GM03348 (cell line): ENCODE data around the gene EFCAB8.
"Not testable (repeated sequence)": the region's sequence is repeated elsewhere in the genome, so short reads cannot be mapped to it uniquely, and the experiment has no call there.

ENCODE experiments used
- DNase-seq: peaks from one replicate; pipeline ENCODE4 v3.0.0; 2012; ENCODE audit warnings: low spot score

Gene EFCAB8

DNA sequence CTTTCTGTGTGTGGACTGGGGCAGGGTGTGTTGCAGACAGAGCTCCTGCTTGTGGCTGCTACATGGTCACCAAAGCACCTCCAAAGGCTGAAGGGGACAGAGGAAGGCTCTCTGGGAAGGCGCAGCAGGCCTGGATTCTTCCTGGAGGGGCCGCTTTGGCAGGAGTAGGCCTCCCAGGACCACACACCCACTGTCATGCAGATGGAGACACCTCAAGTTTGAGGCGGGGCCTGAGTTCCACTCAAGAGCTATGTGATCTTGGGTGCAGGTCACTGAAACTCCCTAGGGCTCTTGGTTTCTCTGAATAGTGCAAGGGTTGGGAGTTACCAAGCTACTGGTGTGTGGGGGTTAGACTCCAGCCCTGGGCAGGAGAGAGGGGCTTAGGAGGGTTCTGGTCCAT lies 27.9 kb downstream of the EFCAB8 start:
- DNase-seq: no peak

GRCh38 chr20:32887492-32887891 lies 28.8 kb downstream of the EFCAB8 start:
- no peak for DNase-seq

GRCh38 chr20:32888636-32889035 lies 29.9 kb downstream of the EFCAB8 start:
- no peak for DNase-seq

GRCh38 chr20:32889281-32889680 lies 30.6 kb downstream of the EFCAB8 start:
- DNase-seq: no peak

- DNase-seq: no peak
Measured at GRCh38 chr20:32891491-32891890, 32.8 kb downstream of the EFCAB8 start.

DNA sequence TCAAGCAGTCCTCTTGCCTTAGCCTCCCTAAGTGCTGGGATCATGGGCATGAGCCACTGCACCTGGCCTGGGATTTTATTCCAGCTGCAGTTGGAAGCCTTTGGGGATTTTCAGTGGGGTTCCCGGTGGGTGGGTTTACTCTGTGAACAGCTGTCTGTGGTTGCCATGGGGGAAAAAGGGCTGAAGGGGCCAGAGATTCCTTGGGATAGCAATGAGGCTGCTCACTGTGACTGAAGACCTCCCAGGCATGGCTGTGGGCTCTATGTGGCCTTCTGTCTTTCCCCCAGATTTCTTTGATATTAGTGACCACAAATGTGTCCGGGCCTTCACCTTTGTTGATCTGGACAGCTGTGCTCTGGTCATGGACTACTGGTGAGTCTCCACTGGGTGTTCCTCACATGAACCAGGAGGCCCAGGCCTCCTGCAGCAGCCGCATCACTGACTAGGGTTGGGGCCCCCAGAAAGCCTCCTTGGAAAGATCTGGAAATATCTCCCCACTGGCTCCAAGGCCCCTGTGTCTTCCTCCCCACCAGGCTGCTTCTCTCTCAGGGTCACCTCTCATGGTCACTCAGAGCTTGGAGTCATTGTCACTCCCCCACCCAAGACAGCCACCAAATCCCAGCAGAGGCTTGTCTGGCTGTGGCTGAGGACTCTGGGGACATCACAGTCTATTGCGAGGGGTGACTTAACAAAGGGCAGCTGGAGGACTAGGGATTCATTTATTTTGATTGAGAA lies 33.4 kb downstream of the EFCAB8 start:
- DNase-seq: no peak

GRCh38 chr20:32893263-32894025 lies 34.7 kb downstream of the EFCAB8 start:
- DNase-seq: no peak

- DNase-seq: peak; percentile 29
Measured at GRCh38 chr20:32894026-32894483, 35.3 kb downstream of the EFCAB8 start.

DNA sequence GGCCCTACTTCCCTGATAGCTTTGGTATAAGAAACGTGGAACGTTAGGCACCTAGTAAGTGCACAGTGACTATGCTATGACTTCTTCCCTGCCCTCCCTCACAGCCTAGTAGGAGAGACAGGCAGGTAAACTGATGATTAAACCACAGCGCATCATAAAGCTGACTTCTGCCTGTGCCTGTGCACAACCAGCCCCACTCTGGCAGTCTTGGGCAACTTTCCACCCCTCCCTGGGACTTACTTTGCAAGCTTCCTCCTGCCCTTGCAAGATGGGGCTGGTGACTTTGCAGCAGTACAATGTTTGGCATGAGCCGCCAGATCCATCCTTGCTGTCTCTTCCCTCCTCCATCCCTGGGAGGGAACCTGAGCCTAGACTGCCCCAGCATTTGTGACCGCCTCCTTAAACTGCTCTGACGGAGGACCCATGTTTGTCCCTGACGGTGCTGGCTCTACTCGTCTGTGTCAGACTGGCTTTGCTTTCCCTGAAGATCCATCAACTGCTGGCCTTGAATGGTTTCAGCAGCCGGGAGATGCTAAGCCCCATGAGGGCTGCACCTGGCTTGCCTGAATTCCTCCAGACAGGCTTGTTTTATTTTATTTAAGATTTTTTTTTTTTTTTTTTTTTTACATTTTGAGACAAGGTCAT lies 36.1 kb downstream of the EFCAB8 start:
- DNase-seq: no peak

GRCh38 chr20:32896521-32897280 lies 38.0 kb downstream of the EFCAB8 start:
- no peak for DNase-seq

- peak; percentile 91 for DNase-seq
Measured at GRCh38 chr20:32898729-32899128, 40.0 kb downstream of the EFCAB8 start.

DNA sequence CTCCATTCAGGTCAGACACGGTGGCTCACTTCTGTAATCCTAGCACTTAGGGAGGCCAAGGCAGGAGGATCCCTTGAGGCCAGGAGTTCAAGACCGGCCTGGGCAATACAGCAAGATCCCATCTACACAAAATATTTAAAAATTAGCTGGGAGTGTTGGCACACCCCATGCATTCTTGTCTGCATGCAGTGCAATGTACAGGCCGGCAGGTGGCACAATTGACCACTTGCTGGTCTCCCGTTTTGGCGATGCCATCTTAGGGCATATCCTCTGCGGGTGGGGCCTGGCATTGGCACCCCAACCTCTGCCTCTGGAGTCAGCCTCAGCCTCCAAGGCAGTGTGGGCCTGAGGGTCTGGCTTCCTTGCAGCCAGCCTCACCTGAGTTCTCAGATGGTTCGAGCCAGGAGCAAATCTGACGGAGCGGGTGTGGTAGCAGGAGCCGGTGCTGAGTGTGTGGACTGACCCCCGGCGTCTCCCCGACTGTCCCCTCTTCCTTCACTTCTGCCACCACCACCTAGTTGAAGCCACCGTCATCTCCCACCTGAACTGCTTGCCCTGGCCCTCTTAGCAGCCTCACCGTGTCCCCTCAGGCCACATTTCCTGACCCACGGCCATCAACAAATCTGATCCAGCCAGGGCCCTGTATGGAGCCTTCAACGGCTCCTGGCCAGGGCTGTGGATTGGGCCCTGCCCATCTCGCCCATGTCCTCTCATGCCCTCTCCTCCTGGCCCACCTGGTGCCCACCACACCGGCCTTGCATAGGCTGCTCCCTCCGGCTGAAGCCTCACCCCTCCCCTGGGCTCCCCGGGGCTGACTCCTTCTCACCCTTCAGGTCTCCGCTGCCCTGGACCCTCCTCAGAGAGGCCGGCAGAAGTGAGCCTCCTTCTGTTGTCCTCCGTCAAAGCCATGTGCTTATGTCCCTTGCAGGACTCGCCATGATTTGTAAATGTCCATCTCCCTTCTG lies 44.0 kb downstream of the EFCAB8 start:
- DNase-seq: peak; percentile 86

DNA sequence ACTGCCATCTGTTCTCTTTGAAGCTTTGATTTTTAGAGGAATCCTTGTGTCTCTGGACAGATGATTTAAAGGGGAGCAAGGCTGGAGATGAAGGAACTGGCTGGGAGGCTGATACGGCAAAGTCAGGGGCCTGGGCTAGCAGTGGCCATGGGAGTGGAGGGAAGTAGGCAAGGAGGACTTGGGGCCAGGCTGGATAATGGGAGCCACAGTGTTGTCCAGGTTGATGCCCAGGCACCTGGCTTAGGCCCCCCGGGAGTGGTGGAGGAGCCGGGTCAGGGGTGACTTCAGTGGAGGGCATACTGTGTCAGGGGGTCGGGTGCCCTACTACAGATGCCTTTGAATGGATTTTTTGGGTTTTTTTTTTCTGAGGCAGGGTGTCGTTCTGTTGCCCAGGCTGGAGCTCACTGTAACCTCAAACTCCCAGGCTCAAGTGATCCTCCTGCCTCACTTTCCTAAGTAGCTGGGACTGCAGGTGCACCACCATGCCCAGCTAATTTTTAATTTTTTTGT lies 45.0 kb downstream of the EFCAB8 start:
- no peak for DNase-seq

- not testable (repeated sequence) for DNase-seq
Measured at GRCh38 chr20:32904678-32905077, 46.0 kb downstream of the EFCAB8 start.

DNA sequence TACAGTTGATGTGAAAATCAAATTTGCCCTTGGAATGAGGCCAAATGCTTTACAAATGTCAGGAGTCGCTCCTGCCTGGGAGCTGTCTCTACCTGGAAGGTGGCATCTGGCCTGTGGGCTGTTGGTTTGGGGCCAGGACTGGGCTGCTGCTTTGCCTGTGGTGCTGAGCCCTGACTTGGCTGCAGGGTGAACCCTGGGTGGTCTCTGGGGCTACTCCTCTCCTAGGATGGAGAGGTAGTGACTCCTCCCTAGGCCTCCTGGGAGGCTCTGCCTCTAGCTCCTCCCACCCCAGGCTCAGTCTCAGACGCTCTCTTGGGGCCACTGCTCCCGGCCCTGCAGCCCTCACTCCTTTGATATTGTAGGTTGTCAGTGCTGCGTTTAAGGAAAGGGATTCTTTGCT lies 47.5 kb downstream of the EFCAB8 start:
- no peak for DNase-seq

DNA sequence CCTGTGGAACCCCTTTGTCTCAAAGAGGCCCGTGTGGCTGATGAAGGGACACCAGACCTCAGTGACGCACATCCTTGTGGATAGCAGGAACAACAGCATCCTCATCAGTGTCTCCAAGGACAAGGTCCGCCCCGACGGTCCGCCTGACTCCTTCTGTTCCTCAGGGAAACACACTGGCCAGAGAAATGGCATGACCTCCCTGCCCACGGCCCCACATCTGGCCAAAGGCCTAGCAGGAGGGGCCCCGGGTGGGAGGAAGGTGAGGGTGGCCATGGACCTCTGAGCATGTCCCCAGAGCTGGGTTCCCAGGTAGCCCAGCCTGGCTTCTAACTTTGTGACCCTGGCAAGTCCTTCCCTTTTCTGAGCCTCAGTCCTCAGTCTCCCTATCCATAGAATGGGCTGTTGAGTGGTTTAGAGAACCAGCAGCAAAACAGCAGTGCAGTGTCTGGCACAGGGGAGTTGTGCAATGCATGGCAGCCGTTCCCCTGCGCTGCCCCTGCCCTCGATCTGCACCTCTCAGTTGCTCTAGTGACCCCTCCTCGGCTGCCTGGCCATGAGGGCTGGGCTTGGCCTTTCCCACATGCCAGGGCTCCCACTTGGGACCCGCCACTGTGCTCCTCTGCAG lies 48.3 kb downstream of the EFCAB8 start:
- no peak for DNase-seq

DNA sequence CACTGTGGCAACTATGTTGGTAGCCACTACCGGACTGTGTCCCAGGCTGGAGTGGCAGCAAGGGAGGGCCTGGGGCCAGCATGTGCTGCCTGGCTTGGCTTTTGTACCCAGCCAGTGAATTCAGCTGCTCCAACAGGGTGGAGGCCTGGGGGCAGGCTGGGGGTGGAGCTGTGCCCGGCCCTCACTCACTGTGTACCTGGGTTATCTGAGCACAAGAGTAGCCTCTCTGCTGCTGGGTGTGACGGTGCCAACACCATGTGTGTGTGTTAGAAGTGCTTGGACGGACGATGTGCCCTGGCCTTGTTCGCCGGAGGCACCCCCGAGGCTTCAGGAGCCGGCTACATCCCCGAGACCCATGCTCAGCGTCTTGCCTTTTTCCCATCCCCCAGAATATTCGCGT lies 49.2 kb downstream of the EFCAB8 start:
- DNase-seq: no peak

DNA sequence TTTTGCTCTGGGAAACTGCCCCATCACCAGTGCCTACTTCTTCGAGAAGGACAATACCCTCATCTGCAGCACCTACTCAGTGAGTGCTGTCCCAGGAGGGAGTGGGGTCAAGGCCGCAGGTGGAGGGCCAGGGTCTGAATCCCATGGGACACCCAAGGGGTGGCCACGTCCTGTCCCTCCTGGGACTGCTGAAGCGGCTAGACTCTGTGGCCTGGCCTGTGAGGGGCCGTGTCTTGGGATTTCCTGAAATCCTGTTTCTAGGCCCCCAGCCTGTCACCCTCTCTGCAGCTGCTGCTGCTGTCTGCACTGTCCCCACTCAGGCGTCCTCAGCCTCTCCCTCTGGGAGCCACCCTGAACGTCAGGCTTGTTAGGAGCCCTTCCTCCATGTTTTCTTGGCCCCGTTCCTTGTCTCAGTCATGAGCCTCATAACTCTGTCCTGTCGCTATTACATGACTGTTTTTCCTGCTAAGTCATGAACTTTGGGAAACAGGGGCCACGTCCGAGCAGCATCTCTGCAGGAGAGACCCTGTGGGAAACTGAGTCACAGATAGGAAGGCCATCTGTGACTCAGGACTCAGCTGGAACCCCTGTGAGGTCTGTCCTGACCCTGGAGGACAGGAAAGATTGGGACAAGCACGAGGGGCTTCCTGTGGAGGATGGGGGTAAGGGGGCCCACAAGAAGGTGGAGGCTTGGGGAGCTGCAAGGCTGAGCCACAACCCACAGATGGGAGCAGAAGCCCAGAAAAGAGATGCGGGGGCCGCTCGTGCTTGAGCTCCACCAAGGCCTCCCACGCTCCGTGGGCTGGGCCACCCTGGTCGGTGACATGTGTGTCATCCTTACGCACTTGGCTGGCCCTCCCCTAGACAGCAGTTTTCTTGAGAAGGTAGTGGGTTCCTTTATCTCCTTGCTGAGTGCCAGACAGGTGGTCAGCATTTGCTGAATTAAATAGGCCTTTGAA lies 49.9 kb downstream of the EFCAB8 start:
- DNase-seq: no peak

GRCh38 chr20:32909451-32909850 lies 50.7 kb downstream of the EFCAB8 start:
- DNase-seq: no peak
